Mesenchymal stem cell (in vitro differentiated cells and primary cell): ENCODE measurements around the gene NOL6. TPM values are rescaled to one million over a fixed set of nuclear protein-coding genes. Genes with fewer than 3 reads are reported as not detected.

Experiments
- small RNA-seq: library from polyadenylated mRNA; stranded (forward); fragments of <200 nt; extraction: miRNeasy Mini kit (QIAGEN cat#:217004); gene quantifications from one replicate; pipeline ENCODE3, GENCODE V24; 2013; ENCODE audit warnings: low read depth

The NOL6 gene

Small RNA genes lying within 50 kb of the gene (small RNA-seq; reads per million reads assigned to genes)
- gene AL356218.2 (not detected), gene MIR6851 (not detected)
